Mesendoderm (in vitro differentiated cells): ENCODE measurements around the gene ADGRL3.

Experiments
- DNase-seq: peaks from one replicate; pipeline ENCODE4 v3.0.0; 2013
- H2AK5ac ChIP-seq: 2 replicates; pipeline ENCODE4 v1.6.1; 2013; ENCODE audit warnings: low read length, inconsistent platforms
- H2BK120ac ChIP-seq: 2 replicates; pipeline ENCODE4 v1.6.1; 2013; ENCODE audit warnings: low read depth, mild to moderate bottlenecking, low read length, moderate library complexity, mixed read lengths
- H2BK15ac ChIP-seq: replicated peaks from 2 replicates; pipeline ENCODE4 v1.6.1; 2013; ENCODE audit warnings: low read depth, mild to moderate bottlenecking, moderate library complexity
- H2BK5ac ChIP-seq: 2 replicates; pipeline ENCODE4 v1.6.1; 2013; ENCODE audit warnings: low read length, inconsistent platforms
- H3K18ac ChIP-seq: 2 replicates; pipeline ENCODE4 v1.6.1; 2013; ENCODE audit warnings: mild to moderate bottlenecking, low read length, mixed read lengths
- H3K23ac ChIP-seq: one replicate; pipeline ENCODE4 v1.6.1; 2013; ENCODE audit warnings: low read length
- H3K27ac ChIP-seq: 2 replicates; pipeline ENCODE4 v1.5.1; 2013; ENCODE audit warnings: low read depth, mild to moderate bottlenecking, inconsistent platforms, low read length, moderate library complexity
- H3K27me3 ChIP-seq: 2 replicates; pipeline ENCODE4 v1.6.1; 2013; ENCODE audit warnings: low read length, control low read depth, mild to moderate bottlenecking, inconsistent platforms; ENCODE audit not compliant: insufficient read depth, poor library complexity
- H3K36me3 ChIP-seq: 2 replicates; pipeline ENCODE4 v1.6.1; 2013; ENCODE audit warnings: low read length, inconsistent platforms; ENCODE audit not compliant: control insufficient read depth, insufficient read depth
- H3K4ac ChIP-seq: one replicate; pipeline ENCODE4 v1.6.1; 2013; ENCODE audit warnings: low read depth, mild to moderate bottlenecking, low read length, moderate library complexity
- H3K4me1 ChIP-seq: 2 replicates; pipeline ENCODE4 v1.6.1; 2013; ENCODE audit warnings: low read depth, low read length, inconsistent platforms; ENCODE audit not compliant: control insufficient read depth
- H3K4me2 ChIP-seq: 2 replicates; pipeline ENCODE4 v1.6.1; 2013; ENCODE audit warnings: low read length
- H3K4me3 ChIP-seq: 2 replicates; pipeline ENCODE4 v1.5.1; 2013; ENCODE audit warnings: mild to moderate bottlenecking, low read length
- H3K56ac ChIP-seq: one replicate; pipeline ENCODE4 v1.6.1; 2013; ENCODE audit warnings: low read length
- H3K79me1 ChIP-seq: 2 replicates; pipeline ENCODE4 v1.6.1; 2013; ENCODE audit warnings: low read length, inconsistent platforms
- H3K79me2 ChIP-seq: 2 replicates; pipeline ENCODE4 v1.6.1; 2013; ENCODE audit warnings: mild to moderate bottlenecking, low read length; ENCODE audit not compliant: control insufficient read depth, insufficient read depth
- H3K9ac ChIP-seq: 2 replicates; pipeline ENCODE4 v1.6.1; 2013; ENCODE audit warnings: low read length, inconsistent platforms
- H4K5ac ChIP-seq: one replicate; pipeline ENCODE4 v1.6.1; 2013; ENCODE audit warnings: low read length
- H4K8ac ChIP-seq: one replicate; pipeline ENCODE4 v1.6.1; 2013; ENCODE audit warnings: low read depth, mild to moderate bottlenecking, control low read depth, low read length, moderate library complexity
- whole genome bisulfite sequencing: extraction: QIAGEN DNeasy Blood & Tissue Kit; methylation state at CpG from one replicate; pipeline ENCODE4 v1.1.7; 2013; ENCODE audit warnings: low lambda C conversion rate, missing lambda C conversion rate; ENCODE audit not compliant: insufficient coverage; ENCODE audit errors: extremely low coverage; 5-methylcytosine and 5-hydroxymethylcytosine counted together

ADGRL3 gene

GRCh38 chr4:61220556-61220955 is 20.4 kb downstream of the ADGRL3 start:
- no peak overlapping the region for H2BK120ac ChIP-seq
- no peaks in the 10 kb centered on the region for H3K4me1 ChIP-seq
- no peak overlapping the region for H3K9ac ChIP-seq
- H3K4ac ChIP-seq, result no peak overlapping the region
- no peak for DNase-seq
- no peak overlapping the region for H4K8ac ChIP-seq
- H3K56ac ChIP-seq, result no peak overlapping the region
- no peak overlapping the region for H2AK5ac ChIP-seq
- H3K18ac ChIP-seq, result no peak overlapping the region
- no peak overlapping the region for H2BK5ac ChIP-seq
- WGBS, result no CpG with 5 or more reads among the region's 2 CpGs
- no peaks in the 10 kb centered on the region for H3K27me3 ChIP-seq
- H3K79me1 ChIP-seq, result no peaks in the 10 kb centered on the region
- no peak overlapping the region for H3K23ac ChIP-seq
- no peaks in the 10 kb centered on the region for H3K79me2 ChIP-seq
- H4K5ac ChIP-seq, result no peak overlapping the region
- H3K27ac ChIP-seq, result no peak overlapping the region
- H3K4me2 ChIP-seq, result no peak overlapping the region
- H2BK15ac ChIP-seq, result no peak overlapping the region
- no peak overlapping the region for H3K4me3 ChIP-seq
- H3K36me3 ChIP-seq, result no peaks in the 10 kb centered on the region

- Histone ChIP-seq H2BK5ac (no peak overlapping the region), H3K36me3 (no peaks in the 10 kb centered on the region), H3K23ac (no peak overlapping the region), H2AK5ac (no peak overlapping the region), H3K9ac (no peak overlapping the region), H3K27ac (no peak overlapping the region), H3K4me1 (no peaks in the 10 kb centered on the region), H4K5ac (no peak overlapping the region), H3K79me2 (no peaks in the 10 kb centered on the region), H3K79me1 (no peaks in the 10 kb centered on the region), H3K4me2 (no peak overlapping the region), H4K8ac (no peak overlapping the region), H3K27me3 (no peaks in the 10 kb centered on the region), H3K56ac (no peak overlapping the region), H3K4me3 (no peak overlapping the region), H2BK15ac (no peak overlapping the region), H3K18ac (no peak overlapping the region), H3K4ac (no peak overlapping the region), H2BK120ac (no peak overlapping the region)
- no CpG with 5 or more reads among the region's 4 CpGs for WGBS
- no peak for DNase-seq
These were observed 23.3 kb downstream of the ADGRL3 start for GRCh38 chr4:61223385-61223784.

GRCh38 chr4:61224573-61224972 is 24.4 kb downstream of the ADGRL3 start:
- Histone ChIP-seq H3K56ac (no peak overlapping the region), H2BK15ac (no peak overlapping the region), H3K36me3 (no peaks in the 10 kb centered on the region), H3K4me2 (no peak overlapping the region), H3K4ac (no peak overlapping the region), H3K27ac (no peak overlapping the region), H2AK5ac (no peak overlapping the region), H3K79me1 (no peaks in the 10 kb centered on the region), H2BK120ac (no peak overlapping the region), H4K5ac (no peak overlapping the region), H3K23ac (no peak overlapping the region), H4K8ac (no peak overlapping the region), H3K27me3 (no peaks in the 10 kb centered on the region), H3K9ac (no peak overlapping the region), H3K18ac (no peak overlapping the region), H3K4me3 (no peak overlapping the region), H2BK5ac (no peak overlapping the region), H3K79me2 (no peaks in the 10 kb centered on the region), H3K4me1 (no peaks in the 10 kb centered on the region)
- WGBS, result no CpG with 5 or more reads among the region's 8 CpGs
- DNase-seq, result no peak

GRCh38 chr4:61225656-61226055 is 25.5 kb downstream of the ADGRL3 start:
- DNase-seq, result no peak
- no peak overlapping the region for H3K27ac ChIP-seq
- no peak overlapping the region for H3K4me2 ChIP-seq
- no peak overlapping the region for H3K4ac ChIP-seq
- H3K9ac ChIP-seq, result no peak overlapping the region
- H3K4me3 ChIP-seq, result no peak overlapping the region
- H3K79me1 ChIP-seq, result no peaks in the 10 kb centered on the region
- H3K27me3 ChIP-seq, result no peaks in the 10 kb centered on the region
- no peak overlapping the region for H4K5ac ChIP-seq
- no peak overlapping the region for H3K18ac ChIP-seq
- no peaks in the 10 kb centered on the region for H3K36me3 ChIP-seq
- no peak overlapping the region for H4K8ac ChIP-seq
- no peak overlapping the region for H2BK15ac ChIP-seq
- no CpG with 5 or more reads among the region's 1 CpG for WGBS
- H3K56ac ChIP-seq, result no peak overlapping the region
- no peak overlapping the region for H2BK120ac ChIP-seq
- H3K23ac ChIP-seq, result no peak overlapping the region
- H2AK5ac ChIP-seq, result no peak overlapping the region
- no peaks in the 10 kb centered on the region for H3K79me2 ChIP-seq
- no peak overlapping the region for H2BK5ac ChIP-seq
- no peaks in the 10 kb centered on the region for H3K4me1 ChIP-seq

GRCh38 chr4:61231421-61231820 is 31.3 kb downstream of the ADGRL3 start:
- Histone ChIP-seq H3K36me3 (no peaks in the 10 kb centered on the region), H3K79me1 (no peaks in the 10 kb centered on the region), H3K4me2 (no peak overlapping the region), H3K18ac (no peak overlapping the region), H2BK15ac (no peak overlapping the region), H4K5ac (no peak overlapping the region), H3K9ac (no peak overlapping the region), H3K27me3 (no peaks in the 10 kb centered on the region), H3K4ac (no peak overlapping the region), H2AK5ac (no peak overlapping the region), H3K27ac (no peak overlapping the region), H4K8ac (no peak overlapping the region), H2BK120ac (no peak overlapping the region), H3K56ac (no peak overlapping the region), H3K4me1 (no peaks in the 10 kb centered on the region), H3K23ac (no peak overlapping the region), H3K4me3 (no peak overlapping the region), H2BK5ac (no peak overlapping the region), H3K79me2 (no peaks in the 10 kb centered on the region)
- DNase-seq, result no peak
- WGBS, result no CpG with 5 or more reads among the region's 7 CpGs

GRCh38 chr4:61239250-61239649 is 39.1 kb downstream of the ADGRL3 start:
- Histone ChIP-seq H2AK5ac (no peak overlapping the region), H3K9ac (no peak overlapping the region), H3K27me3 (no peaks in the 10 kb centered on the region), H3K23ac (no peak overlapping the region), H3K18ac (no peak overlapping the region), H4K5ac (no peak overlapping the region), H2BK120ac (no peak overlapping the region), H3K36me3 (no peaks in the 10 kb centered on the region), H3K4me3 (no peak overlapping the region), H2BK5ac (no peak overlapping the region), H4K8ac (no peak overlapping the region), H3K4ac (no peak overlapping the region), H3K56ac (no peak overlapping the region), H3K79me2 (no peaks in the 10 kb centered on the region), H3K27ac (no peak overlapping the region), H3K79me1 (no peaks in the 10 kb centered on the region), H2BK15ac (no peak overlapping the region), H3K4me1 (peaks cover 3% of the 10 kb centered on the region), H3K4me2 (no peak overlapping the region)
- WGBS, result no CpG with 5 or more reads among the region's 1 CpG
- no peak for DNase-seq
